ENCODE measurements around the gene GALNT2.

The GALNT2 gene

GRCh38 chr1:230079199-230080024, 12.4 kb downstream of the GALNT2 start:
- no peak overlapping the region for H3K27ac ChIP-seq
- TF ChIP-seq CTCF (conservative IDR thresholded peaks at IDR 0.05): no peak

GRCh38 chr1:230080822-230081221, 13.8 kb downstream of the GALNT2 start:
- no peak overlapping the region for H3K27ac ChIP-seq
- TF ChIP-seq CTCF (conservative IDR thresholded peaks at IDR 0.05): no peak

GRCh38 chr1:230081751-230082150, 14.7 kb downstream of the GALNT2 start:
- TF ChIP-seq CTCF (conservative IDR thresholded peaks at IDR 0.05): no peak
- no peak overlapping the region for H3K27ac ChIP-seq

- no peak for TF ChIP-seq CTCF (conservative IDR thresholded peaks at IDR 0.05)
- no peak overlapping the region for H3K27ac ChIP-seq
Observed at GRCh38 chr1:230082211-230082610, 15.2 kb downstream of the GALNT2 start.

GRCh38 chr1:230083053-230083452, 16.0 kb downstream of the GALNT2 start:
- no peak for TF ChIP-seq CTCF (conservative IDR thresholded peaks at IDR 0.05)
- H3K27ac ChIP-seq: no peak overlapping the region

- H3K27ac ChIP-seq: no peak overlapping the region
Observed at GRCh38 chr1:230083746-230084407, 16.8 kb downstream of the GALNT2 start.

More at GRCh38 chr1:230083746-230084407, 16.8 kb downstream of the GALNT2 start:
- no peak for TF ChIP-seq CTCF (conservative IDR thresholded peaks at IDR 0.05)
